Measurements from ENCODE around the gene SNX24. TPM values are rescaled to one million over a fixed set of nuclear protein-coding genes. Genes with fewer than 3 reads are reported as not detected.
A peak's percentile ranks its signal among the peaks of the same experiment; 100 is the strongest.

The SNX24 gene
- total and polyA plus RNA-seq, 9 of the 15 experiments (the other 6 are each of a cell fraction or from before 2014, with no cell fraction given) = 5.3 to 10.1 (median 7.9) TPM

DNA sequence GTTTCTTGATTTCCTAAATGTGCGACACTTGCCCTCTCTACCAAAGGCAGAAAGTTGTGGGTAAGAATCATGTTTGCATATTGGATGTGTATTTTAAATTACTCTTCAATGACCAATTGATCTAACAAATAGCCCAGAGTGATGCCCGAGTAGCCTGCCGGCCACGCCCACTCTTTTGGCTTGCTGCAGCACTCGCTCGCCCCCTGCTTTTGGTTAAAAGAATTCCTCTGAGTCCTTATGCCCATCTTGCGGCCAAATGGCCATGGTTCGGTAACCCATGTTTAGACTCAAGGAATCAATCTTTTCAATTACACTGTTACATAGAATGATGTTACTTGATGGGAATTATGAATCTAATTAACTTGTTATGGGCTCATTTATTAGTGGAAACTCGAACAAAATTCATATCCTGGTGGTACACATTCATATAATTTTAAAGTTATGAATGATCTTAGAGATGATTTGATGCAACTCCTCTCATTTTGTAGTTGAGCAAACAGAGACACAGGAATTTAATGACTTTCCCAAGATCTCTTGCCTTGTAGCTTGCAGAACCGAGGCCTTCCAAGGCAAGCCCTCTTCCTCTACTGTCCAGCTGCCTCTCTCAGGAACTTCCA lies 154.6 kb downstream of the SNX24 start:
- FAIRE-seq (peak; percentile 93), DNase-seq (ENCODE audit: extremely low read depth in 1 of 4, low spot score in 3 of 4) (peak; percentile 63 to 80 (median 73)), ATAC-seq (peak; percentile 95)
- H2AFZ ChIP-seq (ENCODE audit: low read depth, low read length) = no peak overlapping the region
- H3K9me3 ChIP-seq (replicated peaks; ENCODE audit: control insufficient read depth, insufficient read depth, low read depth, low read length) = no peaks in the 10 kb centered on the region
- no peak overlapping the region for H3K4me3 ChIP-seq
- H4K20me1 ChIP-seq (replicated peaks; ENCODE audit: control insufficient read depth, insufficient read depth, low read length) = no peaks in the 10 kb centered on the region
- in situ Hi-C loops (cut with MboI) (no loop called here), intact Hi-C loops (cut with micrococcal nuclease) (loop anchor here (1.0 to 5.0 kb wide), 4 partner anchors 103 to 498 kb away; no protein-coding TSS in a partner anchor)
- H3K4me1 ChIP-seq (replicated peaks in 1 of 2; ENCODE audit: control insufficient read depth in 2 of 2, insufficient read depth in 2 of 2, low read length in 2 of 2) = no peaks in the 10 kb centered on the region
- H3K36me3 ChIP-seq (ENCODE audit: control insufficient read depth, insufficient read depth, low read length) = no peaks in the 10 kb centered on the region
- no peak overlapping the region for H3K27ac ChIP-seq (ENCODE audit: extremely low read depth, low read depth, low read length)
- POLR2A ChIA-PET = no interaction called here
- CTCF ChIA-PET (ENCODE audit: low intra/inter-chr PET ratio) = interaction anchor here (1.6 to 2.4 kb wide), 2 partner anchors 103 to 484 kb away, joined by 8 to 15 read pairs; no protein-coding TSS in a partner anchor
- 7% methylated on average over 10 of the region's 10 CpGs for WGBS (ENCODE audit: insufficient coverage, low coverage, missing lambda C conversion rate)
- H3K4me2 ChIP-seq (ENCODE audit: insufficient read depth, low read length) = no peak overlapping the region
- H3K9me1 ChIP-seq (ENCODE audit: control insufficient read depth, insufficient read depth, low read length) = no peaks in the 10 kb centered on the region
- BruUV-seq (replicated peaks) = no TSS peak
- no peak overlapping the region for H3K9ac ChIP-seq (ENCODE audit: insufficient read depth in 1 of 2, low read depth in 2 of 2, low read length in 2 of 2)
- peaks cover 0 to 6% of the 10 kb centered on the region in 2 experiments; a peak in 1 of 5 replicates for H3K27me3 ChIP-seq (ENCODE audit: control insufficient read depth in 2 of 2, insufficient read depth in 2 of 2, low read length in 2 of 2)
- H3K79me2 ChIP-seq (ENCODE audit: control insufficient read depth, insufficient read depth, low read length) = no peaks in the 10 kb centered on the region
- TF ChIP-seq, protein P1, sequence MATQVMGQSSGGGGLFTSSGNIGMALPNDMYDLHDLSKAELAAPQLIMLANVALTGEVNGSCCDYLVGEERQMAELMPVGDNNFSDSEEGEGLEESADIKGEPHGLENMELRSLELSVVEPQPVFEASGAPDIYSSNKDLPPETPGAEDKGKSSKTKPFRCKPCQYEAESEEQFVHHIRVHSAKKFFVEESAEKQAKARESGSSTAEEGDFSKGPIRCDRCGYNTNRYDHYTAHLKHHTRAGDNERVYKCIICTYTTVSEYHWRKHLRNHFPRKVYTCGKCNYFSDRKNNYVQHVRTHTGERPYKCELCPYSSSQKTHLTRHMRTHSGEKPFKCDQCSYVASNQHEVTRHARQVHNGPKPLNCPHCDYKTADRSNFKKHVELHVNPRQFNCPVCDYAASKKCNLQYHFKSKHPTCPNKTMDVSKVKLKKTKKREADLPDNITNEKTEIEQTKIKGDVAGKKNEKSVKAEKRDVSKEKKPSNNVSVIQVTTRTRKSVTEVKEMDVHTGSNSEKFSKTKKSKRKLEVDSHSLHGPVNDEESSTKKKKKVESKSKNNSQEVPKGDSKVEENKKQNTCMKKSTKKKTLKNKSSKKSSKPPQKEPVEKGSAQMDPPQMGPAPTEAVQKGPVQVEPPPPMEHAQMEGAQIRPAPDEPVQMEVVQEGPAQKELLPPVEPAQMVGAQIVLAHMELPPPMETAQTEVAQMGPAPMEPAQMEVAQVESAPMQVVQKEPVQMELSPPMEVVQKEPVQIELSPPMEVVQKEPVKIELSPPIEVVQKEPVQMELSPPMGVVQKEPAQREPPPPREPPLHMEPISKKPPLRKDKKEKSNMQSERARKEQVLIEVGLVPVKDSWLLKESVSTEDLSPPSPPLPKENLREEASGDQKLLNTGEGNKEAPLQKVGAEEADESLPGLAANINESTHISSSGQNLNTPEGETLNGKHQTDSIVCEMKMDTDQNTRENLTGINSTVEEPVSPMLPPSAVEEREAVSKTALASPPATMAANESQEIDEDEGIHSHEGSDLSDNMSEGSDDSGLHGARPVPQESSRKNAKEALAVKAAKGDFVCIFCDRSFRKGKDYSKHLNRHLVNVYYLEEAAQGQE (IDR thresholded peaks at IDR 0.05; ENCODE audit: borderline replicate concordance) = peak; percentile 88
- TF ChIP-seq, protein P1 (CRISPR knock-in tag; IDR thresholded peaks at IDR 0.05; ENCODE audit: low read depth) = no peak
- TF ChIP-seq CTBP1 (IDR thresholded peaks at IDR 0.05; ENCODE audit: borderline replicate concordance) (0 out of 2 replicates have a peak, but pooled peaks have one; percentile 26), STAG1 (CRISPR knock-in tag; IDR thresholded peaks at IDR 0.05; ENCODE audit: borderline replicate concordance) (peak; percentile 53; the same call in 1 of the 2 replicates), FOXA3 (CRISPR knock-in tag; conservative IDR thresholded peaks at IDR 0.05 in 1 of 2, IDR thresholded peaks at IDR 0.05 in 1 of 2) (no peak), KLF13 (tag; IDR thresholded peaks at IDR 0.05; ENCODE audit: borderline replicate concordance, low read depth) (peak; percentile 100), ZNF785 (CRISPR knock-in tag; IDR thresholded peaks at IDR 0.05) (no peak), KLF6 (CRISPR knock-in tag; IDR thresholded peaks at IDR 0.05; ENCODE audit: borderline replicate concordance) (no peak), PRPF4 (IDR thresholded peaks at IDR 0.05; ENCODE audit: insufficient read depth, low read depth, low read length, poor library complexity, severe bottlenecking) (no peak), SRSF1 (IDR thresholded peaks at IDR 0.05; ENCODE audit: low read depth, low read length) (no peak), ZNF24 (IDR thresholded peaks at IDR 0.05) (no peak), MCM2 (IDR thresholded peaks at IDR 0.05; ENCODE audit: low read depth) (no peak), ARID2 (IDR thresholded peaks at IDR 0.05) (peak; percentile 61; the same call in 1 of the 2 replicates)
